Stomach (tissue), 4 donors: ENCODE measurements around the gene SCUBE3.

Experiments used
- CTCF ChIP-seq, 7 experiments: fragments of 450-650 bp in 4 of 7; fragments of 200-600 bp in 3 of 7; sonication (generic) in 3 of 7; IDR thresholded peaks; one replicate each; pipeline ENCODE4 v1.5.1; 2016 to 2019; ENCODE audit warnings: antibody characterized with exemption in 7 of 7, control low read depth in 2 of 7, mild to moderate bottlenecking in 1 of 7
- POLR2A ChIP-seq, 4 donors: fragments of 450-650 bp; IDR thresholded peaks; one replicate each; pipeline ENCODE4 v1.6.1; 2016; ENCODE audit warnings: antibody characterized with exemption in 4 of 4, control low read depth in 2 of 4, mild to moderate bottlenecking in 1 of 4, moderate library complexity in 1 of 4

- no peak for TF ChIP-seq CTCF (IDR thresholded peaks at IDR 0.05)
- TF ChIP-seq POLR2A (IDR thresholded peaks at IDR 0.05), result no peak
Observed at GRCh38 chr6:35260591-35261570, 47.1 kb downstream of the SCUBE3 start.
